GM19467 (cell line): ENCODE measurements around the gene PLD3.
A peak's percentile ranks its signal among the peaks of the same experiment; 100 is the strongest.

ENCODE experiments used
- ATAC-seq: cut with Tn5 transposase; IDR thresholded peaks from one replicate; pipeline ENCODE4 v1.9.1; 2021; ENCODE audit warnings: mild to moderate bottlenecking, moderate library complexity; ENCODE audit not compliant: unreplicated experiment

The PLD3 gene, protein sequence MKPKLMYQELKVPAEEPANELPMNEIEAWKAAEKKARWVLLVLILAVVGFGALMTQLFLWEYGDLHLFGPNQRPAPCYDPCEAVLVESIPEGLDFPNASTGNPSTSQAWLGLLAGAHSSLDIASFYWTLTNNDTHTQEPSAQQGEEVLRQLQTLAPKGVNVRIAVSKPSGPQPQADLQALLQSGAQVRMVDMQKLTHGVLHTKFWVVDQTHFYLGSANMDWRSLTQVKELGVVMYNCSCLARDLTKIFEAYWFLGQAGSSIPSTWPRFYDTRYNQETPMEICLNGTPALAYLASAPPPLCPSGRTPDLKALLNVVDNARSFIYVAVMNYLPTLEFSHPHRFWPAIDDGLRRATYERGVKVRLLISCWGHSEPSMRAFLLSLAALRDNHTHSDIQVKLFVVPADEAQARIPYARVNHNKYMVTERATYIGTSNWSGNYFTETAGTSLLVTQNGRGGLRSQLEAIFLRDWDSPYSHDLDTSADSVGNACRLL

DNA sequence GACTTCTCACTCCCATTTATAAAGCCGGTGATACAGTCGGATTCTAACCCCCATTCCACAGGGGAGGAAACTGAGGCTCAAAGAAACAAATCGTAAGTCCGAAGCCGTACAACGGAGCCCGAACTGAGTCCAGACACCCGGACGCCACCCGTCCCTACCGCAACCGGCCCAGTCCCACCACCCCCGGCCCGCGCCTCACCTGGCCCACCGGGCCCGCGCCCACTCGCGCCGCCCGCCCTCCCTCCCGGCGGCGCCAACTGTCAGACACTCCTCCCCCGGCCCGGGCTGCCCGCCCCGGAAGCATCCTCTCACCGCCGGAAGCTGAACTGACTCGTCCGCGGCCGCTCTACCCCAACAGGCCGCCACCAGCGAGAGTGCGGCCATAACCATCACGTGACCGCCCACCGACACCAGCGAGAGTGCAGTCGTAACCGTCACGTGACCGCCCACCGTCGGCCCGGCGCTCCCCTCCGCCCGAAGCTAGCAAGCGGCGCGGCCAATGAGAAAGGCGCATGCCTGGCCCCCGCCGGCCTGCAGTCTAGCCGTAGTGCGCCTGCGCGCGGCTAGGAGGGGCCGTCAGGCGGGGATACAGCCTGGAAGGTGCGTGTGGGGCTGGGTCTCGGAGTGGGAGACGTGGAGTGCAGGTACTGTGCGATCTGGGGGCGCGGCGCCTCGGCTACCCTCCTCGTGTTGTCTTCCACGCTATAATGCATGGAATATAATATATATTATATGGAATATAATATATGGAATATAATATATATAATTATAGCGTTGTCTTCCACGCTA is at the start of gene PLD3, which contains the start of gene C19orf47:
PLD3 (plus strand) TSS at position 571 of the 789 bp plus-strand sequence. CDS start 17,789 bp downstream, outside the sequence.
C19orf47 (minus strand) TSS at position 273 of the 789 bp plus-strand sequence. CDS start 6,540 bp downstream, outside the sequence.
- peak; percentile 95 for ATAC-seq

DNA sequence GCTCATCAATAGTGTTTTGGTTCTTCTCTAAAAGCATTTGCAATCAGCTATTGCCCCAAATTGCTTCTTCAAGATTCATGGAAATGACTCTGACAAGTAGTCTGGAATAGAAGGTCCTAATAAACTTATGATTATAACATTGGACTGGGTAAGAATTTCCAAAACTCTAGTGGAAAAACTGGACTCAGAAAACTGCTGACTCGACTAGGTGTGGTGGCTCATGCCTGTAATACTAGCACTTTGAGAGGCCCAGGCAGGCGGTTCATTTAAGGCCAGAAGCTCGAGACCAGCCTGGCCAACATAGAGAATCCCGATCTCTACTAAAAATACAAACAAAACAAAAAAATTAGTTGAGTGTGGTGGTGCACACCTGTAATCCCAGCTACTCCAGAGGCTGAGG is 47.8 kb upstream of the PLD3 start:
- ATAC-seq = no peak

DNA sequence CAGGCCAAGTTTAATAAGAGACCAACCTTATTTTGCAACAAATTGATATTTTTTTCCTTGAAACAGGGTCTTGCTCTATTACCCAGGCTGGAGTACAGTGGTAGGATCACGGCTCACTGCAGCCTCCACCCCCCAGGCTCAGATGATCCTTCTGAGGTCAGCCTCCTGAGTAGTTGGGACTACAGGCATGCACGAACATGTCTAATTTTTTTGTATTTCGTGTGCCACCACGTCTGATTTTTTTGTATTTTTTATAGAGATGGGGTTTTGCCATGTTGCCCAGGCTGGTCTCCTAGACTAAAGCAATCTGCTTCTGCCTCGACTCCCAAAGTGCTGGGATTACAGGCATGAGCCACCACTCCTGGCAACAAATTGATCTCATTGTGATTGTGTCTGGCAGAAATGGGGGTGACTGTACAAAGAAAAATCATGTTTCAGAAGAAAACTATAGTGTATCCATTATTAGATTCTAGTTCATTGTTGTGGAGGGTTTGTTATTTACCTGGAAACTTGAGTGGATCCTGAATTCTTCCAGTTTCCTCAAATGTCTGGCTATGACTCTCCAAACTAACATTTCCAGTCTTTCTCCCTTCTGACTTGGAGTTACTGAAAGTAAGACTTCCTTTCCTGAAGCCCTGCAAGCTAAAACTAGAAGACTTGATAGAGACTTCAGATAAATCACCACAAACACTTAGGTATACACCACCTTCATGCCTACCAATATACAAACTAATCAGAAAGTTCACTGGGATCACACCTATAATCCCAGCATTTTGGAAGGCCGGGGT is 46.1 kb upstream of the PLD3 start:
- no peak for ATAC-seq

DNA sequence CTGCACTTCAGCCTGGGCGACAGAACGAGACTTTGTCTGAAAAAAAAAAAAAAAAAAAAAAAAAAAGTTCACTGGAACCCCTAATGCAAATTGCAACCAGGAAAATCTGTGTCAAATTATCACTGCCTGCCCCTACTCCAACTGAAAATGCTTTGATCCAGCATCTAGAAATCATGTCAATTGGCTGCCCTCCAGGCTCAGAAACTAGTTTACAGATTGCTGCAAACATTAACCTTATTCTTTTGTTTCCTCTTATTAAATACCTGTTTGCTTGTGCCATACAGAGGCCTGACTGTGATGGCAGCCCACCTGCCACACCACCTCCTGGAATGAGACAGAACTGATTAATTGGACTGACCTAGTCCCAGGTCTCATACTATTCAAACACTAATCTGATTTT is 44.7 kb upstream of the PLD3 start:
- no peak for ATAC-seq

DNA sequence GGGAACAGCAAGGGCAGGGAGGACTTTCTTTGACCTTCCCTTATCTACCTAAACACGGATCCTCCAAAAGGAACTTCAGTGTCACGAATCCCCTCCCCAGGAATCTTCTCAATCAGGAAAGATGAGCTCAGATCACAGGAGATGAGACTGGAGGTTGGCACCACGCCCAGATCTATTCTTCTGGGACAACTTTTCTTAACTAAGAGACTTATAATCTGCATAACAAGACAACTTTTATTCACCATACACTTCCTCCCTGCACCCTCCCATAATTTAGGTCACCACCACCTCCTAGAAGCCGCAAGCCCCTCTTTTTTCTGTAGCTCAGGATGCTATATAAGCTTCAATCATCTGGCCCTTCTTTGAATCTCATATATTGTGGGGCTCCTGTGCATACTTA is 44.2 kb upstream of the PLD3 start:
- ATAC-seq = no peak

DNA sequence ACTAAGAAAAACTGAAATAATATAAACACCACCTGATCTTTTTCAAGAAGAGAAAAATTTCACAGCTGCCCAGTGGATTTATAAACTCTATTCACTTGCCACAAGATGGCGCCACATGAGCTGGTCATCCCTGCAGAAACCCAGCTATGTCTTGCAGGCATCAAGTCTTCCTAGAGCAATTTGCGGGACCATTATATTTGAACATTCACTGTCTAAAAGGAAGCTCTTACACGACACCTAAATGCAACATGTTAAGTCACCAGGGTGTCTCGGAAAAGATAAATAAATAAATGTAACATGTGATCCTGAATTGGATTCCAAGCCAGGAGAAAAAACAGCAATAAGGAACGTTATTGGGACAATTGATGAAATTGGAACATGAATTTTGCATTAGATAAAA is 43.1 kb upstream of the PLD3 start:
- no peak for ATAC-seq

DNA sequence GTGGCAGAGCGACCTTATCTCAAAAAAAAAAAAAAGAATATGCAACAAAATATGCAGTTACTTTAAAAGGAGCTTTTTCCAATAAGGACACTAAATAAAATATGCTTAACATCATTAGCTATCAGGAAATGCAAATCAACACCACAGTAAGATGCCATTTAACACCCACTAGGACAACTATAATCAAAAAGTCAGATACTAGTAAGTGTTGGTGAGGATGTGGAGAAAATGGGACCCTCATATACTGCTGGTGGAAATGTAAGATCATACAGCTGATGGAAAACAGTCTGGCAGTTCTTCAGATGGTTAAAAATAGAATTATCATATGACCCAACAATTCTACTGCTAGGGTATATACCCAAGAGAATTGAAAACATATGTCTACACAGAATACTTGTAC is 38.8 kb upstream of the PLD3 start:
- no peak for ATAC-seq

DNA sequence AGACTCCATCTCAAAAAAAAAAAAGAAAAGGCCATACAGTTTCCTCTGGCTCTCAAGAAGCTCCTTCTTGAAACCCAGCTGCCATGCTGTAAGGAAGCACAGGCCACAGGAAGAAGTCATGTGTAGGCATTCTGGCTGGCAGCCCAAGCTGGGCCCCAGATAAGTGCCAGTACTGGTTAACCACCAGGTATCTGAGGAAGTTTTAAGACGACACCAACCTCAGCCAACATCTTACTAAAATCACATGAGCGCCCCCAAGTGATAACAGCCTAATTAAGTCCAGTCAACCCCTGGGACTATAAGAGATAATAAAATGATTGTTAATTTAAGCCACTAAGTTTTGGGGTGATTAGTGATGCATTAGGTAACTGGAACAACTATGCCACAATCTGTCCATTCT is 36.0 kb upstream of the PLD3 start:
- no peak for ATAC-seq

DNA sequence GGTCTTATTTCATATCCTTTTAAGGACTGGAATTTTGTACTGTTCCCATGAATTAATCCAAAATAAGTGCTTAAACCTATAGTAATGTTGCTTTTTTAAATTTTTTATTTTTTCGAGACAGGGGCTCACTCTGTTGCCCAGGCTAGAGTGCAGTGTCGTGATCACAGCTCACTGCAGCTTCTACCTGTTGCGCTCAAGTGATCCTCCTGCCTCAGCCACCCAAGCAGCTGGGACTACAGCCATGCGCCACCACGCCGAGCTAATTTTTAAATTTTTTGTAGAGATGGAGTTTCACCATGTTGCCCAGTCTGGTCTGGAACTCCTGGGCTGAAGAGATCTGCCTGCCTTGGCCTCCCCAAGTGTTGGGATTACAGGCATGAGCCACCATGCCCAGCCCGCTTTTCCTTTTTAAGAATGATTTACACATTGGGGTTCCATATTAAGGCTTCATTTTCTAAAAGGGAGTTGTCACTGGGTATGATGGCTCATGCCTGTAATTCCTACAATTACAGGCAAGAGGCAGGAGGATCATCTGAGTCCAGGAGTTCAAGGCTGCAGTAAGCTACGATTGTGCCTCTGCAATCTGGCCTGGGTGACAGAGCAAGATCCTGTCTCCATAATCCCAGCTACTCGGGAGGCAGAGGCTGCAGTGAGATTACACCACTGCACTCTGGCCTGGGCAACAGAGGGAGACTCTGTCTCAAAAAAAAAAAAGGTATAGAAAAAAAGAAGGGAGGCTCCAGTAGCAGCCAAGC is 35.1 kb upstream of the PLD3 start:
- ATAC-seq = no peak

DNA sequence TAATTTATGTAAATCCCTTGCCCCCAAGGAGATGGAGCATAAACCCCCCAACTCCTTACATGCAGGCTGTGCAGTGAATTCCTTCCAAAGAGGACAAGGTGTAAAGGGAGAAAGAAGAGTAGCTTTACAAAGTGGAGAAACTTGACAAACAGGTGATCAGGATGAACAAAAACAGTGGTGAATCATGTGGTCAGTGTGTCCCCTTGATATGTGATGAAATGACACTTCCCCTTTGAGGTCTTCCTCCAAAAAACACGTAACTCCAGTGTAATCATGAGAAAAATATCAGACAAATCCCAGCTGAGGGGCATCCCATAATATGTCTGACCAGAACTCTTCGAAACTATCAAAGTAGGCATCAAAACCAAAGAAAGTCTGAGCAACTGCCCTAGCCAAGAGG is 33.8 kb upstream of the PLD3 start:
- no peak for ATAC-seq

DNA sequence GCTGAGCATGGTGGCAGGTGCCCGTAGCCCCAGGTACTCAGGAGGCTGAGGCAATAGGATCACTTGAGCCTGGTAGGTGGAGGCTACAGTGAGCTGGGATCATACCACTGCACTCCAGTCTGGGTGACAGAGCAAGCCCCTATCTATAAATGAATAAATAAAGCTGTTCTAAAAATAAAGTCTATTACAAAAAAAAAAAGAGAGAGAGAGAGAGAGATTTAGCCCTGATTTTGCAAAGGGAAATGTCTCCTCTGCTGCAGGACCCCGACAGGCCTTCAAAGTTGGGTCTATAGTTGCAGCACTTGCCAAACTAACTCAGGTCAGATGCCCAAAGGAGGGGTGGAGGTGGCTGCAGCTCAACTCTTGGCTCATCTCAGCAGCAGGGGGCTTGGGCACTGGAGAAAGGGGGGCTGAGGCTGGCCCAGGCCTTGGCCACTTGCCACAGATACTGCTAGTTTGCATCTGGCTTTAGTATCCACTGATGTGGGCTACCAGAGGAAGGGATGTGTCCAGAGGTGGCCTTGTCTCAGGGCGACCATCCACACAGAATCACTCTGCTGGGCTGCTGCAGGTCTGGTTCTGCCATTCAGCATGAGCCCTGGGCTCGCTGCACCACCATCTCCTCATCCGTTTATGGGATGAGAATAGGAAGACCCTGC is 32.6 kb upstream of the PLD3 start:
- ATAC-seq = no peak

DNA sequence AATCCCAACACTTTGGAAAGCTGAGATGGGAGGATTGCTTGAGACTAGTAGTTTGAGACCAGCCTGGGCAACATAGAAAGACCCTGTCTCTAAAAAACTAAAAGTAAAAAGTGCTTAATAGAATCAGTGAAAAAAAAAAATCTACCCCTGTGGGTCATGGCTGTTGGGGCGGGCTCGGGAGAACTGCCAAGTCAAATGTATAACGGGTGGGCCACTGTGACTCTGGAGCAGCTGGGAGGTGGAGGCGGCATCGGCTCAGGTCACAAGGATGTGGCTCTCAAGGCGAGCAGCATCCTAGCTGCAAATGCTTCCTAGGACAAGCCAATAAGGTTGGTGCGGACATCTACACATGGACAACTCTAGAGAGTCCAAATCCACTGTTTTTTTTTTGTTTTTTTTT is 31.2 kb upstream of the PLD3 start:
- no peak for ATAC-seq

DNA sequence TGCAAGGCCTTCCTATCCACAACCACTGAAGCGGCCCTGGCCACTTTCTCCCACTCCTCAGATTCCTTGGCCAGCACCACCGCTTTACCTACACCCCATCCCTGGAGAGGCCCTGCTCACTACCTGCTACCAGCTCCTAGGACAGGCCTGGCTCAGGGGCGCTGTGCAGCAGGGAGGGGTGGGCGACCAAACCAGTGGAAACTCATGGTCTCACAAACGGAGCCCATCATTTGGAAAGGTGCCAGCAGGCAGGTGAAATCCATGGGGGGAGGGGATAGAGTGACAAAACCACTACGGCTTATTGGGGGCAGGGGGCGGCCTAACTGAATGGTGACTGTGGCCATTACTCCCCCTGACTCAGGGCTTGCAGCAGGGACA is 27.9 kb upstream of the PLD3 start:
- ATAC-seq = no peak

DNA sequence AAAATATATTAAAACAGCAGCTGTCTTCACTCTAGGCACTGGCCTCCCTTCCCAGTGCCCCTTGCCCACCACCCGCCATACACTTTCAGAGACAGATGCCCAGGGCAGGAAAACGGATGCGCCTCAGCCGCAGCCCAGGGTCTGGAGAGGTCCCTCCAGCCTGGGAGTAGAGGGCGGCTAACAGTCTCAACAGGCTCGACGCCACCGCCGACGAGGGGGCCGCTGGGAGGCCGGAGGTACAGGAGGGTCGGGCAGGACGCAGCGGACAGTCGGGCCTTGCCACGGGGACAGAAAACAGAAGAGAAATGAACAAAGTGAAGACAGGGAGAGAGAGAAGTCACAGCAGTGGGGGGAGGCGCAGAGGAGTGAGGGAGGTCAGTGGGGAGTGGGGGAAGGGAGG is 27.4 kb upstream of the PLD3 start:
- ATAC-seq = no peak

DNA sequence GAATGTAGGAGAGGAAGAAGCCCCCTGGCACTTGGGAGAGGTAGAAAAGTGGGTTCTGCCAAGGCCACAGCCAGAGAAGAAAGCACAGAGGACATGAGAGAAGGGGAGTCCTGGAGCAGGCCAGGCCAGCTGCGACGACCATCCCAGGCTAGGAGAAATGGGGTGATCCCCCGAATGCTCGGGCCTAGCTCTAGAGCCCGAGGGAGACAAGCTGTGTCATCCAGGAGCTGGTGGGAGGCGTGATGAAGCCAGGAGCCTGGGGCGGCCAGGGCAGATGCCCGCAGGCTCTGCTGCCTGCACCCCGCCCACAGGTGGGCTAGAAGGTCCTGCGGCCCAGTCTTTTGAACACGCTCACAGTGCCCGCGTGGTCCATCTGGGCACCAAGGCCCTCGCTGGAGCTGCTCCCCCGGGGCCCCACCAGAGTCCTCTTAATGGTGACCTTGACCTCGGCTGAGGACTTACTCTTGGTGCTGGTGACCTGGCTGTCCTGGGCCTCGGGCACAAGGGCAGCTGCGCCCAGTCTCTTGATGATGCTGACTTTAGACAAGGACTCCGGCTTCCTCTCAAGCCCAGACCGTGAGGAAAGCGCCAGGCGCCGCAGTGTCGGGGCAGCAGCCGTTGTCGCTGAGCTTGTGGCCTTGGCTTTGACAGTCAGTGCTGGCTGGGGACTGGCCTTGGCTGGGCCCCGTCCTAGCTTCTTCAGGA is 26.8 kb upstream of the PLD3 start:
- ATAC-seq = no peak

DNA sequence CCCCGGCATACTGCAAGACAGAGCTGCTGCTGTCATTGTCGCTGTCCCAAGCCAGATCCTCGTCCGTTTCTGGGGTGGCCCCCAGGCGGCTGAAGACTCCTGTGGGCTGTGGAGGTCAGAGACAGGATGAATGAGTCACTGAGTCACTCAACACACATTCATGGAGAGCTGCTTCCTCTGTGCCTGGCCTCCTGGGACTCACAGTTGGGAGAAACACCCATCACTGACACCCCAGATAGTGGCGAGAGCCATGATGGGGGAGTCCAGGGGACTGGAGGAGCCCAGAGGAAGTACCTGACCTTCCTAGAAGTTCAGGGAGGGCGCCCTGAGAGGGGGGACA is 26.3 kb upstream of the PLD3 start:
- ATAC-seq = no peak

DNA sequence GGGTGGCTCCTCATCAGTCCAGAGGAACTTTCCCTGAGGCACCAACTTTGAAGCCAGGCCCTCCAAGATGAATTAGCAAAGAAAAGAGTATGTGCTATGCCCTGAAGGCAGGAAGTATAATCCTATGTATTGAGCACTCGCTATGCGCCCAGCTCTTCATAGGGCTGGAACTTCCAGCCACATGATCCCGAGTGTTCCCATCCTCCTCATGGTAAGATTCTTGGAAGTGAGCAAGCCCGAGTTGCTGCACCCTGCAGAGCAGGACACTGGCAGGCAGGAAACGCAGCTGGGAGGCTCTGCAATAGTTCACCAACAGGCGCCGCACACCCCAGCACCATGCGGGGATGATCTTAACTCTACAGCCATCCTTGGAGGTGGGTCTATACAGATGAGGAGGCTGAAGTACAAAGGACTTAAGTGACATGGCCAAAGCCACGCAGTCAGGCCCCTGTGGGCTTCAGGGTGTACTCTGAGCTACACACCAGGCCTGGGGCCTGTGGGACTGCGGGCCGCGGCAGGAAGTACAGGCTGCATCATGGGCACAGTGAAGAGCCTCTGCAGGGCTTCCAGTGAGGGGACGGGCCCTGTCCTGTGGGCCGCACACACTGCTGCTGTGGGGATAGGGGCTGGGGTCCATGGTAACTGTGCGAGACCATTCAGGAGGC is 25.4 kb upstream of the PLD3 start:
- ATAC-seq = no peak

DNA sequence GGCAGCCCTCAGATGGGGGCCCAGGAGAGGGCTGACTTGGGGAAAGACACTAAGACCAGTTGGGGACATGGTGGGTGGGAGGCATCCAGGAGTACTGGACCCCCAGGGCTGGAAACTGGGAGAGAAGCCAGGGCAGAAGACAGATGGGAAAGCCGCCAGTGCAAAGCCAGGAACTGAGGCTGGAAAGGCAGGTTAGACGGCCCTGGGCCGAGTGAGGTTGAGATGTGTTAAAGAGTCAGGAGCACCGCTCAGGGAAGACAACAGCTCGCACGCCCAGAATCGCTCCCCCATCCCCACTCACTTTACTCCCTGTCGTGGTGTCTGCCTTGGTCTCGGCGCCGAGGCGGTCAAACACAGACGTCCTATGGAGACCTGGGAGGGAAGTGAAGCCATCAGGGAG is 24.8 kb upstream of the PLD3 start:
- ATAC-seq = no peak

DNA sequence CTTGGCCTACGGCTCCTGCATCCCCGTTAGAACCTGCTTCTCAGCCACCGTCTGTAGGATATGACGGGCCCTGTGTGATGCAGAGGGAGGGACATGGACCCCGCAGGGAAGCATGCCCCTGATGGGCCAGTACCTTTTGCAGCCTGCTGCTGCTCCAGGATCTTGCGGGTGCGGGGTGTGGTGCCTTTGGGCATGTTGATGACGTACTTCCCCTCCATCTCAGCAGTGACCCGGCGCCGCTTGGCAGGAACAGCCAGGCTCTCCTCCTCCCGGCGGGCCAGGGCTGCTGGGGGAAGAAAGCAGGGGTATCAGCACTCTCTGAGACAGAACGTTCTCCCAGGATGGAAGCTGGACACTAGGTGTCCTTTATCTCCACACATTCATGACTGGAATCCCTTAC is 22.3 kb upstream of the PLD3 start:
- no peak for ATAC-seq
